Activated T-helper 1 cell treated with anti-CD3 and anti-CD28 coated beads, Interleukin-12 subunit alpha, Interleukin-12 subunit beta, Interleukin-2, Interleukin-4 antibody, amounts not matched to agents 30 ng/mL and 10 ng/mL and 1 ng/mL, durations not matched to agents 14 hours and 24 hours and 36 hours (primary cell): ENCODE measurements around the gene CAV2. TPM values are rescaled to one million over a fixed set of nuclear protein-coding genes. Genes with fewer than 3 reads are reported as not detected.

ENCODE experiments used
- DNase-seq: peaks from one replicate; pipeline ENCODE4 v3.0.0; 2021; ENCODE audit warnings: low spot score
- H3K27ac Mint-ChIP-seq: one replicate; pipeline ENCODE4 v1.8.0; 2021; ENCODE audit warnings: mild to moderate bottlenecking, mixed read lengths
- H3K27me3 Mint-ChIP-seq: one replicate; pipeline ENCODE4 v1.8.0; 2022; ENCODE audit warnings: mild to moderate bottlenecking, moderate library complexity, mixed read lengths; ENCODE audit not compliant: insufficient read depth
- H3K36me3 Mint-ChIP-seq: one replicate; pipeline ENCODE4 v1.8.0; 2021; ENCODE audit warnings: low read depth, mixed read lengths
- H3K4me1 Mint-ChIP-seq: one replicate; pipeline ENCODE4 v1.8.0; 2021; ENCODE audit warnings: low read depth, mixed read lengths
- H3K4me3 Mint-ChIP-seq: one replicate; pipeline ENCODE4 v1.8.0; 2021; ENCODE audit warnings: mild to moderate bottlenecking, moderate library complexity, mixed read lengths
- H3K9me3 Mint-ChIP-seq: one replicate; pipeline ENCODE4 v1.8.0; 2021; ENCODE audit warnings: mixed read lengths
- intact Hi-C: fragments of 100-400 bp; cut with micrococcal nuclease; formaldehyde crosslinking; loops from one replicate; pipeline ENCODE4 v1.15.1; 2024
- total RNA-seq: library from RNA; stranded (reverse); gene quantifications from 2 replicates; pipeline ENCODE4 v1.2.3, GENCODE V29; 2022

CAV2 gene
- total RNA-seq = not detected in 2 replicates

- peaks cover 53% of the 10 kb centered on the region for H3K27me3 Mint-ChIP-seq
- H3K4me3 Mint-ChIP-seq = peak within 1 kb of the TSS; percentile 19
- peaks cover 10% of the 10 kb centered on the region for H3K4me1 Mint-ChIP-seq
- peak within 1 kb of the TSS; percentile 24 for H3K27ac Mint-ChIP-seq
- no peaks in the 10 kb centered on the region for H3K9me3 Mint-ChIP-seq
- H3K36me3 Mint-ChIP-seq = no peaks in the 10 kb centered on the region
- no peak for DNase-seq
- intact Hi-C loops = loop anchor here (1.0 kb wide), 1 partner anchor 27 kb away; no protein-coding TSS in a partner anchor
Observed at GRCh38 chr7:116499168-116500077, at the start of gene CAV2. Gene CAV2, plus strand, starts transcription at chr7:116499738. Its CDS starts 44 bp downstream, at chr7:116499782.

- intact Hi-C loops = no loop called here
- Mint-ChIP-seq H3K36me3 (no peaks in the 10 kb centered on the region), H3K4me3 (no peak overlapping the region), H3K27ac (no peak overlapping the region), H3K9me3 (no peaks in the 10 kb centered on the region), H3K27me3 (no peaks in the 10 kb centered on the region), H3K4me1 (no peaks in the 10 kb centered on the region)
- no peak for DNase-seq
Observed at GRCh38 chr7:116449950-116450349, 49.6 kb upstream of the CAV2 start.

- H3K4me1 Mint-ChIP-seq = no peaks in the 10 kb centered on the region
Observed at GRCh38 chr7:116451957-116452729, 47.4 kb upstream of the CAV2 start.

GRCh38 chr7:116454377-116454776 lies 45.2 kb upstream of the CAV2 start:
- H3K27me3 Mint-ChIP-seq = no peaks in the 10 kb centered on the region
- no peak overlapping the region for H3K4me3 Mint-ChIP-seq
- no peak overlapping the region for H3K27ac Mint-ChIP-seq
- no peak for DNase-seq
- no peaks in the 10 kb centered on the region for H3K9me3 Mint-ChIP-seq
- intact Hi-C loops = no loop called here
- H3K4me1 Mint-ChIP-seq = no peaks in the 10 kb centered on the region
- no peaks in the 10 kb centered on the region for H3K36me3 Mint-ChIP-seq

More at GRCh38 chr7:116451957-116452729, 47.4 kb upstream of the CAV2 start:
- no peak for DNase-seq
- intact Hi-C loops = no loop called here
- H3K27me3 Mint-ChIP-seq = no peaks in the 10 kb centered on the region
- no peak overlapping the region for H3K27ac Mint-ChIP-seq
- no peaks in the 10 kb centered on the region for H3K9me3 Mint-ChIP-seq
- H3K36me3 Mint-ChIP-seq = no peaks in the 10 kb centered on the region
- H3K4me3 Mint-ChIP-seq = no peak overlapping the region

GRCh38 chr7:116455009-116455408 lies 44.5 kb upstream of the CAV2 start:
- DNase-seq = no peak
- no peaks in the 10 kb centered on the region for H3K36me3 Mint-ChIP-seq
- no peaks in the 10 kb centered on the region for H3K27me3 Mint-ChIP-seq
- no peak overlapping the region for H3K4me3 Mint-ChIP-seq
- no peaks in the 10 kb centered on the region for H3K4me1 Mint-ChIP-seq
- H3K27ac Mint-ChIP-seq = no peak overlapping the region
- intact Hi-C loops = no loop called here
- no peaks in the 10 kb centered on the region for H3K9me3 Mint-ChIP-seq

- Mint-ChIP-seq H3K27me3 (no peaks in the 10 kb centered on the region), H3K27ac (no peak overlapping the region), H3K4me1 (no peaks in the 10 kb centered on the region), H3K9me3 (no peaks in the 10 kb centered on the region), H3K36me3 (no peaks in the 10 kb centered on the region), H3K4me3 (no peak overlapping the region)
- intact Hi-C loops = no loop called here
- DNase-seq = no peak
Observed at GRCh38 chr7:116455499-116455898, 44.0 kb upstream of the CAV2 start.

GRCh38 chr7:116461500-116461899 lies 38.0 kb upstream of the CAV2 start:
- H3K9me3 Mint-ChIP-seq = no peaks in the 10 kb centered on the region

GRCh38 chr7:116463956-116464355 lies 35.6 kb upstream of the CAV2 start:
- Mint-ChIP-seq H3K4me3 (no peak overlapping the region), H3K27ac (no peak overlapping the region), H3K4me1 (no peaks in the 10 kb centered on the region), H3K27me3 (no peaks in the 10 kb centered on the region), H3K36me3 (no peaks in the 10 kb centered on the region), H3K9me3 (no peaks in the 10 kb centered on the region)
- intact Hi-C loops = no loop called here
- no peak for DNase-seq

More at GRCh38 chr7:116461500-116461899, 38.0 kb upstream of the CAV2 start:
- Mint-ChIP-seq H3K36me3 (no peaks in the 10 kb centered on the region), H3K4me1 (no peaks in the 10 kb centered on the region), H3K4me3 (no peak overlapping the region), H3K27me3 (no peaks in the 10 kb centered on the region), H3K27ac (no peak overlapping the region)
- no peak for DNase-seq
- intact Hi-C loops = no loop called here

GRCh38 chr7:116464375-116464774 lies 35.2 kb upstream of the CAV2 start:
- H3K27ac Mint-ChIP-seq = no peak overlapping the region
- no peaks in the 10 kb centered on the region for H3K9me3 Mint-ChIP-seq
- intact Hi-C loops = no loop called here
- H3K27me3 Mint-ChIP-seq = no peaks in the 10 kb centered on the region
- H3K4me1 Mint-ChIP-seq = no peaks in the 10 kb centered on the region
- no peaks in the 10 kb centered on the region for H3K36me3 Mint-ChIP-seq
- no peak overlapping the region for H3K4me3 Mint-ChIP-seq
- DNase-seq = no peak

- H3K27me3 Mint-ChIP-seq = no peaks in the 10 kb centered on the region
- H3K36me3 Mint-ChIP-seq = no peaks in the 10 kb centered on the region
- intact Hi-C loops = no loop called here
- H3K4me1 Mint-ChIP-seq = no peaks in the 10 kb centered on the region
- H3K4me3 Mint-ChIP-seq = no peak overlapping the region
- no peak for DNase-seq
- no peaks in the 10 kb centered on the region for H3K9me3 Mint-ChIP-seq
- no peak overlapping the region for H3K27ac Mint-ChIP-seq
Observed at GRCh38 chr7:116465125-116465524, 34.4 kb upstream of the CAV2 start.

- intact Hi-C loops = no loop called here
- no peak for DNase-seq
- Mint-ChIP-seq H3K27me3 (peaks cover 3% of the 10 kb centered on the region), H3K36me3 (no peaks in the 10 kb centered on the region), H3K4me1 (no peaks in the 10 kb centered on the region), H3K9me3 (no peaks in the 10 kb centered on the region), H3K27ac (no peak overlapping the region), H3K4me3 (no peak overlapping the region)
Observed at GRCh38 chr7:116468534-116468933, 31.0 kb upstream of the CAV2 start.

GRCh38 chr7:116477625-116478024 lies 21.9 kb upstream of the CAV2 start:
- H3K9me3 Mint-ChIP-seq = peaks cover 5% of the 10 kb centered on the region
- no peaks in the 10 kb centered on the region for H3K36me3 Mint-ChIP-seq
- no peaks in the 10 kb centered on the region for H3K4me1 Mint-ChIP-seq
- no peak for DNase-seq
- no peaks in the 10 kb centered on the region for H3K27me3 Mint-ChIP-seq
- intact Hi-C loops = no loop called here
- no peak overlapping the region for H3K27ac Mint-ChIP-seq
- H3K4me3 Mint-ChIP-seq = no peak overlapping the region

- peaks cover 5% of the 10 kb centered on the region for H3K9me3 Mint-ChIP-seq
- intact Hi-C loops = no loop called here
- H3K27ac Mint-ChIP-seq = no peak overlapping the region
Observed at GRCh38 chr7:116478834-116479233, 20.7 kb upstream of the CAV2 start.

More at GRCh38 chr7:116478834-116479233, 20.7 kb upstream of the CAV2 start:
- no peaks in the 10 kb centered on the region for H3K27me3 Mint-ChIP-seq
- H3K4me1 Mint-ChIP-seq = no peaks in the 10 kb centered on the region
- no peak for DNase-seq
- no peak overlapping the region for H3K4me3 Mint-ChIP-seq
- no peaks in the 10 kb centered on the region for H3K36me3 Mint-ChIP-seq
